HG02759 (cell line): ENCODE results near the gene DNASE1L3.

Source experiments
- ATAC-seq: cut with Tn5 transposase; IDR thresholded peaks from one replicate; pipeline ENCODE4 v1.9.1; 2021; ENCODE audit warnings: mild to moderate bottlenecking, moderate library complexity; ENCODE audit not compliant: unreplicated experiment

The DNASE1L3 gene

DNA sequence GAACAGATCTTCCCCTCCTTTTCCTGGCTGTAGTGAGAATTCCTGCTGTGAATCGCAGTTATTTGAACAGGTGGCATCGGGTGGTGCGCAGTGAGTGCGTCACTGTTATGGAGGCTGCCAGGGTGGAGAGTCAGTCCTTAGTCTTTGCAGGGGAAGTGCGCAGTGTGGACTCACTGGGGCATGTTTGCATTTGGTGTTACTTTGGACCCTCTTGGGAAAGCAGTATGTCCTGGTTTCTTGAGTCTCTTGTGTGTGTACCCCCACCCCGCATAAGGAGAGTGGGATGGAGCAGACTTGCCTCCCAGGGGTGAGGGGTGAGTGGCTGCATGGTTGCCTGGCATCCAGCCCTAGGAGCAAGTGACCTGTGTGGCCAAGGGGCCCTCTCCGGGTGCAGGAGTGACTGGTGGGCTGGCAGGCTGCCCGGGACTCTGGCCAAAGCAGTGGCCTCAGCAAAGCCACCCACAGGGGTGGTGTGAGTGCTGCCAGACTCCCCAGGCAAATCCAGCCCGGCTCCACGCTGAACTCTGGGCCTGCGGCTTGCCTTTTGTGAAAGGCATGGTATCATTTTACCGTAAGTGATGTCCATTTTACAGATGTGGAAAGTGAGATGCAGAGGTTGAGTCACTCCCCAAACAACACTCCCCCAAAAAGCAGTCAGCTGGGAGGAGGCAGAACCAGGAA is 46.4 kb downstream of the DNASE1L3 start:
- ATAC-seq, result no peak

DNA sequence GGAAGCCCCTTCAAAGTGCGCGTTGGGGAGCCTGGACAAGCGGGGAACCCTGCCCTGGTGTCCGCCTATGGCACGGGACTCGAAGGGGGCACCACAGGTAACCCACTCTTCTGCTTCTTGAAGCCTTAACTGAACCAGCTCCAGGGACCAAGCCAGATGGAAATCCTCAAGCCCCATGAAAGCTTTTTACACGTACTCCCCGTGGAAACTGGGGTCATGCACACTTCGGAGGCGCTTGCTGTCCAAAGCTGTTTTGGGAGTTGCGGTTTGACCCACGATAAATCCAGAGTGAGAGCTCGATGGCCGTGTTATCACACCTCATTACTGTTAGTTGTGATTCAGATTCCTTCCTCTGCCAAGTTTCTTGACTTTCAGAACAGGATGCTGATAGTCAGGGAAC is 47.5 kb downstream of the DNASE1L3 start:
- ATAC-seq, result no peak

DNA sequence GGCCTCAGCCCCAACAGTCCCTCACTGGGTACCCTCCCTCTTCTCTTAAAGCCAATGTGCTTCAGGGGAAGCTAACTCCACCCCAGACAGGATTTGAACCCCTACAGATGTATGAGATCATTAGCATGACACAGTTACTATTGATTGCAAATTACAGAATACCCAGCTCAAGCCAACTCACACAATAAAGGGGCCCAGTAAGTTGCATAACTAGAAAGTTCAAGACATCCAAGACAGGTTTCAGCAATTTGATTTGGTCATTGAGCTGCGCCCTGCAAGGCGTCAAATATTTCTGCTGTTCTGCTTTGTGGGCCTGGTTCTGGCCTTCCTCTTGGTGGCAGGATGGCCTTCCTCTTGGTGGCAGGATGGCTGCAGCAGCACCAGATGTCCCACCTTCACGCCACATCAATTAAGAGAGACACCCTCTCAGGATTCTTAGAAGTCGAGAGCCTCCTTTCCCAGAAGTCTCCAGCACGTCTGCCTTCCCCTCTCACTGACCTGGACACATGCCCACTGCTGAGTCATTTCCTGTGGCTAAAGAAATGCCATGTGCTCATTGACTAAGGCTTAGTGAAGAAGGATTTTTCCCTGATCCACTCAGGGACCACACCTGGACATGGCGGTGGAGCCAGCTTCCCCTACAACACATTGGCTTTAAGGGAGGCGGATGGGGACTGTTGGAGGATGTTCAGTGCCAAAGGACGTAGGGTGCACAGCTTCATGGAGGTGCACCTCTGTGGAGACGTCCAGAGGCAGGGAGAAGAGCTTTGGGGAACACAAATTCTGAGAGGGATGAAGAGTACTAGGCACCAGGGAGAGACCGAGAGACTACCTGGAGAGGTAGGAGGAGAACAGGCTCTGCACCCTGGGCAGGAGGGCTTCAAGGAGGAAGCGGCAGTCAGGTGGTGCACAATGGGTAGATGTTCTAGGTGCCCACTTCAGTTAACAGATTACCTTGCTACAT is 49.1 kb downstream of the DNASE1L3 start:
- no peak for ATAC-seq

DNA sequence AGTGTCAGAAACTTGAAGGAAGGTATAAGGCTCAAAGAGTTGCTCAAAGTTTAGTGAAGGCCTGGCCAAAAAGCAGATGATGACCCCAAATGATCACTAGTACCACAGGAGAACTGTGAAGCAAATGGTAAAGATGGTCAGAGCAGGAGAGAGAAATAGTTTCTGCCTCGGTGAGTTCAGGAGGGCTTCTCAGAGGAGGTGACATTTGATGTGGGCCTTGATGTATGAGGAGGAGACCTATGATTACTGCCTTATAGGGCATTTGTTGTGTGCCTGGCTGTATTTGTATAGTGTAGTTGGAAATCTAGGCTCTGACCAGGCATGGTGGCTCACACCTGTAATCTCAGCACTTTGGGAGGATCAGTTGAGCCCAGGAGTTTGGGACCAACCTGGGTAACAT is 50.4 kb downstream of the DNASE1L3 start:
- no peak for ATAC-seq

DNA sequence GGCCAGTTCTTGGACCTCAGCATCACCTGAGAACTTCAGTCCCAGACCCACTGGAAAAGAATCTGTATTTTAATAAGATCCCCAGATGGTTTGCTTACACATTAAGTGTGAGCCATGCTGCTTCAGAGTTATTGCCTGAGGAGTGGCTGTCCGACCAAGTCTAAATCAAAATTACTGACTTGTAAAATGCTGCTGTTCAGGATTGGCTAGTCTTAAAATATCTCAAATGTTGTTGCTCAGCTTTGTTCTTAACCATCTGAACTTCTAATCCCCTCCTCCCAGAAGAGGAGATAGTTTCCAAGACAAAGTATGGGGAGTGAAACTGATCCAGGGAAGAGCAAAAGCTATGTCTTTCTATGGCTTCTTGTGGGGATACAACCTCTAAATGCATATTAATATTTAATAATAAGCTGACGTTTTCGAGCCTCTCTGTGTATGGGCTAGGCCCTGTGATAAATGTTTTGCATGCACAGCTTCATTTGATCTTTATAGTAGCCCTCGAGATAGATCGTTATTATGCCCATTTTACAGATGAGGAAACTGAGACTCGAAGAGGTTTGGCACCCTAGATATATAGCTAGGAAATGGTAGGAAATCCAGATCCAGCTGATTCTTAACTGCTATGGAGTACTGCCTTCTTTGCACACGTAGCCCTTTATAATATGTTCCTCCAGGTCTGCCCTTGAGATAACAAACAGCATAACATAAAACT is 52.2 kb downstream of the DNASE1L3 start:
- ATAC-seq, result no peak

DNA sequence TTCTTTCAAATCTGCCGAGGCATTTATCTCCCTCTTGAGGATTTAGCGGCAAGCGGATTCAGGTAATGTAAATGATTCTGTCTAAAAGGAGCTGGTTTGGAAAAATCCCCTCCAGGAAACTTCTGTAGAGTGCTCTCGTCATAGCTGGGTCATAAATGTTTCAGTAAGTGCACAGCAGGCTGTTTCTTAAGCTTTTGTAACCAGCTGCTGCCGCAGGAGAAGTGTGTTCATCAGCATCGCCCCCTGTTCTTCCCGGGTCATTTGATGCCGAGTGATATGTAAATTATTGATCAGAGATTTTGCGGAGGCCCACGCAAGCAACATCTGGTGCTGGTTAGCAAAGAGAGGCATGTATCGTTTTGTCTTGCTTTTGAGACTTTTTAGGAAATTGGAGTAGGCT is 53.1 kb downstream of the DNASE1L3 start:
- ATAC-seq, result no peak

DNA sequence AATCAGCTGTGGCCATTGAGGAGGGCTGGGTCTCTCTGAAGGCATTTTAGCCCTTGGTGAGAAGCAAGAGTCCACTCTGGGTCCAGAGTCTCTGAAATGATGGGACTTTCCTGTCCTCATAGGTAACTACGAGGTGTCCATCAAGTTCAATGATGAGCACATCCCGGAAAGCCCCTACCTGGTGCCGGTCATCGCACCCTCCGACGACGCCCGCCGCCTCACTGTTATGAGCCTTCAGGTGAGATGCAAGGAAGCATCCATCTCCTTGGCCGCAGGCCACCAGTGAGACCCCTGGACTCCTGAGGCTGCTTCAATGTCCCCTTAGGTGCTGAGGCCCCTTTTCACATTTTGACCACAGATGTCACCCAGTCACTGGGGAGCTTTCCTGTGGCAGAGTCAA is 54.9 kb downstream of the DNASE1L3 start:
- ATAC-seq, result no peak

DNA sequence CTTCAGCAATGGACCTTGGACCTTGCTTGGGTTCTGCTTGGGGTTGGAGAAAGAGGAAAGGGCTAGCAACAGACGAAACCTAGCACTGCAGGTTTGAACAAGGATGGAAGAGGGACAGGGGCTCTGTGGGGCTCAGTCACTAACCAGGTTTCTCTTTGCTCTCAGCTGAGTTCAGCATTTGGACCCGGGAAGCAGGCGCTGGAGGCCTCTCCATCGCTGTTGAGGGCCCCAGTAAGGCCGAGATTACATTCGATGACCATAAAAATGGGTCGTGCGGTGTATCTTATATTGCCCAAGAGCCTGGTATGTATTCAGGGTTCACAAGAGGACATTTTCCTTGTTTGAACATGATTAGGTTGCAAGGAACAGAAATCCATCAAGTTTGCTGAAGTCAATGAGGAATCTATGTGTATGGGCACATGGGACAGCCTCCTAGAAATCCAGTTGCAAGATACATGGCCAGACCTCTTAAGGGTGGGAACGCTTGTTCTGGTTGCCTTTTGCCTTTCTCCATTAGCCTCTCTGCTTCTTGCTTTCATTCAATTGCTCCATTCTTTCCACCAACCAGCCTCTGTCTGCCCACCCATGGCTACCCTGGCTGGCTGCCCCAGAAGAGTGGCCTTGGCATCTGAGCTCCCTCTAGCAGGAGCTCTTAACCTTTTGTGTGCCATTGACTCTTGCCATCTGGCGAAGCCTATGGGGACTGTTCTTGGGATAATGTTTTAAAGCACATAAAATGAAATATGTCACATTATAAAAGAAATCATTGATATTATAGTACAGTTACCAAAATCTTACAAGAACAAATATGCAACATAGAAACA is 55.9 kb downstream of the DNASE1L3 start:
- no peak for ATAC-seq

DNA sequence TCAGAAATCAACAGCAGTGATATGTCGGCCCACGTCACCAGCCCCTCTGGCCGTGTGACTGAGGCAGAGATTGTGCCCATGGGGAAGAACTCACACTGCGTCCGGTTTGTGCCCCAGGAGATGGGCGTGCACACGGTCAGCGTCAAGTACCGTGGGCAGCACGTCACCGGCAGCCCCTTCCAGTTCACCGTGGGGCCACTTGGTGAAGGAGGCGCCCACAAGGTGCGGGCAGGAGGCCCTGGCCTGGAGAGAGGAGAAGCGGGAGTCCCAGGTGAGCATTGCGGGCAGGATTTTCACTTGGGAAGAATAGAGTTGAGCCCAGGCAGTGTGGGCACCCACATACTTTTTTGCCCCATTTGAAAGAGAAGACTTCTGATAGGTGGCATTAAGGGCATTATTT is 57.4 kb downstream of the DNASE1L3 start:
- no peak for ATAC-seq

DNA sequence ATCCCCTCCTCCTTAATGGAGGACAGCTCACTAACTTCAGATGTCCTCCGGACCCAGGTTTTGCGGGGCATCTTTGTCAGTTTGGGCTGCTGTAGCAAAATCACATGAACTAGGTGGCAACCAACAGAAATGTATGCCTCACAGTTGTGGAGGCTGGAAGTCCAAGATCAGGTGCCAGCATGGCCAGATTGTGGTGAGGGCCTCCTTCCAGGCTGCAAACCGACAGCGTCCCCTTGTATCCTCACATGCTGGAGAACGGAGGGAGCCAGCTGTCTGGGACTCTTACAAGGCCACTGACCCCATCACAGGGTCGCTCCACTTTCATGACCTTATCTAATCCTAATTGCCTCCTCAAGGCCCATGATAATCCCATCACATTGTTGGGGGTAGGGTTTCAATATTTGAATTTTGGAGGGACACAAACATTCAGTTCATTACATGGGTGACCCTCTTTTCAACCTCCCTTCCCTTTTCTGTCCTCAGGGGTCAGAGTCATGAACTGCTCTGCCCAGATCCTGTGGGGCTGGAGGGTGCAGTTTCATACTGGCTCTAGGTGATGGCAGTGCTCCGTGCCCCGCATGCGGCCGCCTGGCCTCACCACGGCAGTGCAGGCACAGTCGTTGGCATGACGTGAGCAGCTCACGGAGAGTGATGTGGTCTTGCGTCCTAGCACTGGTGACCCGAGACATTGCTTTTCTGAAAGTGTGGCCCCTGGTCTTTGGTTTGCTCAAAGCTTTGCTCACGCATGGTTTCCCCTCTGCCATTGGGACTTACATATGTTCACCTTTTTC is 58.4 kb downstream of the DNASE1L3 start:
- ATAC-seq, result no peak

DNA sequence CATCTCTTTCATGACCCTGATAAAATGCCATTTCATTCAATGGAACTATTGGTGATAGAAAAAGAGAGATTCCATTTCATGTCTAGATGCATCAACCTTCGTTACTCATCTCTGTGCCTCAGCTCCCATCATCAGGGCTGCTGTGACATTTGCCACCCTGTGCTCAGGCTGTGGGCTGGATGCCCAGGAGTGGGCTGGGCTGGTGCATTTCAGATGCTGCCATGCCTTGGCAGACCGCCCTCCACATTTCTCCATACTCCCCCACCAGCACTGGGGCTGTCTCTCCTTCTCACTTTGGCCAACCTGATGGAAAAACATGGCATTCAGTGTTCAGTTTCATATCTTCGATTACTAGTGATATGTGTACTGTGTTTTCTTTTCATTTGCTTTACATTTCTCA is 59.1 kb downstream of the DNASE1L3 start:
- no peak for ATAC-seq

DNA sequence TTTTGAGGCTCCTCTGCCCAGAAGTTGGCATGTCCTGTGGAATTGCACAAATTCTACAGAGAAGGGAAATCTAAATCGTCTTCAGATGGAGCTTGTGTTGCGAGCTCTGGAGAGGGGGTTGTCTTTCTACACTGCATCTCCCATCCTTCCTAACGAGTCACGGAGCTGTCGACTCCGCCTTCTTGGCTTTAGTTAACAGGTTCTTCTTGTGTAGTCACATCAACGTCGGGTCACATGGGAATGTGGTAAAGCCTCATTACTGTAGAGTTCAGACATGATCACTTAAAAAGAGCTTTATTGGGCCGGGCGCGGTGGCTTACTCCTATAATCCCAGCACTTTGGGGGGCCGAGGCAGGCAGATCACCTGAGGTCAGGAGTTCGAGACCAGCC is 60.0 kb downstream of the DNASE1L3 start:
- no peak for ATAC-seq

DNA sequence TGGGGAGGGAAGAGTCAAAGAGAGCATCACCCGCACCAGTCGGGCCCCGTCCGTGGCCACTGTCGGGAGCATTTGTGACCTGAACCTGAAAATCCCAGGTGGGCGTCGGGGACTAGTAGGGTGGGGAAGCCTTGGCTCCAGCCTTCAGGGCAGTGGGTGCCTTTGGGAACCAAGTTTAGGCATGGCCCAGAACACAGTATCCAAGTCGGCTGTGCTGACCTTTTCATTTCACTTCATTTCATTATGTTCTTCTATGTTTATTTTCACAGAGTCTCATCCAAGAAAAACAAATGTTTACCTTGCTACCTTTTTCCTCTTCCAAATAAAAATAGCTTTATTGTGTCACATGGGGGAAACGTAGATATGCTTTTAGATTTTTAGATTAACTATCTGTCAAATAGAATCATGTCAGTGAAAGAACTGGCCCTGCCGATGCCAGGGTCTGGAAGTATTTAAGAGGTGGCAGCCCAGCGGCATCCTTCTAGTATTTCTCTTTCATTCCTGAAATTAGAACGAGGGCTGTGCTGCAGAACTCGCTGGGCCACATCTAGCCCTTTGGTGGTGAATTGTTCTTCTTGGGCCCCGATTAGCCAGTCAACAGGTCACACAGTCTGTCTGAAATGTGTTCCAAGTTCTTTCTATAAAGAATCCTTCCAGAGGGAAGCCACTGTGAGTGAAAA is 60.5 kb downstream of the DNASE1L3 start:
- ATAC-seq, result no peak

DNA sequence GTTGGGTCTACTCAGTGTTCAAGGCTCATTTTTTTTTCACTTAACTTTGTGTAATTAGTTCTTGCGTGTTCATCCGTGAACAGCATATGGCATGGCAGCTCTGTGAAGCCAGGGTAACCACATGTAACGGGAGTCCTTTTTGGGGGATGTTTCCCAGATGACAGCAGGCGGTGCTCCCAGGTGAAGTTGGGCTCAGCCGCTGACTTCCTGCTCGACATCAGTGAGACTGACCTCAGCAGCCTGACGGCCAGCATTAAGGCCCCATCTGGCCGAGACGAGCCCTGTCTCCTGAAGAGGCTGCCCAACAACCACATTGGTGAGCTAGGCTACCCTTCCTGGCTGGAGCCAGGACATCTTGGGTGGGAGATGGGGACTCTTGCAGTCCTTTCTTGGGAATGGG is 62.7 kb downstream of the DNASE1L3 start:
- ATAC-seq, result no peak

DNA sequence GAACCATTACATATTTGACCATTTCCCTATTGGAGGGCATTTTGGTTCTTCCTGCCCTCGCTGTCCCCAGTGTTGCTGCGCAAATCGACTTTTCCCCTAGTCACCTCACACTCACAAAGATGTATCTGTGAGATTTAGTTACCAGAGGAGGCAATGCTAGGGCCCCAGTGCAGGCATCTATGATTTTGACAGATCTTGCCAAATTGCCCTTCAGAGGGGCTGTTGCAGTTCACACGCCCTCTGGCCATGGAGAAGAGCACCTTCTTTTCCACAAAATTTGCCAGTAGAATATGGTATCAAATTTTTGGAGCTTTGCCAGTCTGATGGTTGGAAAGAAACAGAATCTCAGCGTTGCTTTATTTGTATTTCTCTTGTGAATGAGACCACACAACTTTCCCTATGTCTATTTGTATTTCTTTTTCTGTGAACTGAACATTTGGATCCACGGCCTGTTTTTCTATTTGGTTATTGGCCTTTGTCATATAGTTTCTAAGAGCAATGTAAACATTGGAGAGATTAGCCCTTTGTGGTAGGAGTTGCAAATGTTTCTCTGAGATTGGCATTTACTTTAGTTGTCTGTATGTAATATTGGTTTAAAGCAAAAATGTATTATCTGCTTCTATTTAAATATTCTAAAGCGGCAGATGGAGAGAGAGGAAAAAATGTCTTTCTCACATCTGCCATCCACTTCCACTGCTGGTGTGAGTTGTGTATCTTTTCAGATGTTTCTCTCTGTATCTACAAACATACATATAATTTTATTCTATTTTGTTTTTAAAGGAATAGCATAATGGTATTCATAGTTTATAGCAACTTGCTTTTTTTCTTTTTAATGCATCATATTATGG is 66.1 kb downstream of the DNASE1L3 start:
- ATAC-seq, result no peak

DNA sequence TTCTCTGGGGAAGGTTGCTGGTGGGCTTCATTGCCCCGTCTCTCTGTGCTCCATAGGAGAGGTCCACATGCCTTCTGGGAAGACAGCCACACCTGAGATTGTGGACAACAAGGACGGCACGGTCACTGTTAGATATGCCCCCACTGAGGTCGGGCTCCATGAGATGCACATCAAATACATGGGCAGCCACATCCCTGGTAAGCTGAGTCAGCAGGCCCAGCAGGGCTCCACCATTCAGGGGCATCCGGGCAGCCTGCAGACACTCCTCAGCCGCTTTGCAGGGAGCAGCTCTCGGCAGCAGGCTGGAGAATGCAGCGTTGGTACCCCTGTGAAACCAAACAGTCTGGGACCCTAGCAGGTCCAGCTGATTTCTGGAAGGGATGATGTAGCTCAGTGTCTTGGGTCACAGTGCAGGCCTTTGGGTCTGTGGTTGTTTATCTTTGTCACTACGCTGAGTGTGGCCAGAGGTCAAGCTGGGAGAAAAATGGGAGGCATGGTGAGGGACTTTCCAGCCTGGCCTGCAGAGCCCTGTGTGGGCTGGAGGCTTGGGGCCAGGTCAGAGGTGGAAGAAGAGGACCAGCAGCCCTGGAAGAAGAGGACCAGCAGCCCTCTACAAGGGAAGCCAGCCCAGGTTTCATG is 67.2 kb downstream of the DNASE1L3 start:
- ATAC-seq, result no peak
